ENCODE measurements around the gene ALS2.

The ALS2 gene

DNA sequence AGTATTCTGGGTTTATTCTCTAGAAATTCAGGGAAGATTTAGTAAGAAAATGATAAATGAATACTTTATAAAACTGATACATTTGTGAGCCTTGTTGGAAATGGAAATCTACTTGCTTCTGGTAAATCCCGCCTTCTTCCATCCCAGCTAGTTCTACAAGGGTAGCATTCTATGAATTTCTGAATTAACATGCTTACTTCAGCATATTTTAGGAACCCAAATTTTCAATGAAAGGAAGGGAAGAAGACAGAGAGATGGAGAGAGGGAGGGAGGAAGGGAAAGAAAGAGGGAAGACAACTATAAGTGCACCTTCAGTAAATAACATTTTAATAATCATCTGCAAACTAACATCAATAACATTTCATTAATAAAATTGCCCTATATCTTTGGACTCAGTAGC, 110.9 kb downstream of the ALS2 start:
- no peak for DNase-seq

DNA sequence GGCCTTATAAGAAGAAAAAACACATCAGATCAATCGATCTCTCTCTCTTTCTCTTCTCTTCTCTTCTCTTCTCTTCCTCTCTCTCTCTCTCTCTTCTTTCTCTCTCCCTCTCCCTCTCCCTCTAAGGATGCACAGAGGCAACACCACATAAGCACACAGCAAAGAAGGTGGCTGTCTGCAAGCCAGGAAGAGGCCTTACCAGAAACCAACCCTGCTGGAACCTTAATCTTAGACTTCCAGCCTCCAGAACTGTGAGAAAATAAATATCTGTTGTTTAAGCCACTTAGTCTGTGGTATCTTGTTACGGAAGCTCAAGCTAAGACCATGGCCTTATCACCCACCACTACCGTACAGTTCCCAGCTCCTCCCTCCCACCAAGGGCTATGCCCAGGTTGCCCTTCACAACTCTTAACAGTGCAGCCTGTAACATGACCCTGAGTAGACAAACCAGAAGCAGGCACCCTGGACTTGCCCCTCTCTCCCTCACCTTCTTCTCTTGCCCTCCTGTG, 112.3 kb downstream of the ALS2 start:
- no peak for DNase-seq

DNA sequence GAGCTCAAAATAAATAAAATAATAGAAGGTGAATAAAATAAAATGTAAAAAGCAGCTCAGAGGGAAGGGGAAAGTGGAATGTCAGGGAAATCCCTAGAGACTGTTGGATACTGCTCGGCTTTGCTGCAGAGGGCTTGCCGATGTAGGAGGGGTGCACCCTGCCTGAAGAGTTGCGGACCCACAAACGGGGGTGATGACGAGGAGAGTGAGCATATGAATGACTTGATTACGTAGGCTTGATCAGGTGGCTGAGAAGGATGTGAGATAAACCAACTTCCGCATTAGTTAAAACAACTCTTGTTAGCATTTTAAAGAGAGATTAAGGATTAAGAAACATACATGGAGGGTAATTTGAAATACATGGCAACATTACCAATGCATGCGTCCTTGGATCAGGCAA, 116.4 kb downstream of the ALS2 start:
- DNase-seq, result no peak

DNA sequence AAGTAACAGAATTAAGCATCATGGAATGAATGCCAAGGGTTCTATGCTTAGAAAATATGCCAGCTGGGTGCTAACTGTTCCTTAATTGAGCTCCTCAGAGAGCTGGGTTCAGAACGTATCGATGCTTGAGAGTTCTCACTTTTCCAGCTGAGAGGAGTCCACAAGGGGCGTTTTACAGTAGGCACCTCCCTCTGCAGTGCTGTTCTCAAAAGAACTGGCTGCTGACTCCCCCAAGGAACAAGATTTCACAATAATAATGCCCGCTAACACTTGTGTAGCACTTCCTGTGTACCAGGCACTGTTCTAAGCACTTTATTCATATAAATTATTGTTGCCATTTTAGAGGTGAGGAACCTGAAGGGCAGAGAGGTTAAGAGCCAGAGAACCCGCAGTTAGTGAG, 119.4 kb downstream of the ALS2 start:
- DNase-seq, result no peak

DNA sequence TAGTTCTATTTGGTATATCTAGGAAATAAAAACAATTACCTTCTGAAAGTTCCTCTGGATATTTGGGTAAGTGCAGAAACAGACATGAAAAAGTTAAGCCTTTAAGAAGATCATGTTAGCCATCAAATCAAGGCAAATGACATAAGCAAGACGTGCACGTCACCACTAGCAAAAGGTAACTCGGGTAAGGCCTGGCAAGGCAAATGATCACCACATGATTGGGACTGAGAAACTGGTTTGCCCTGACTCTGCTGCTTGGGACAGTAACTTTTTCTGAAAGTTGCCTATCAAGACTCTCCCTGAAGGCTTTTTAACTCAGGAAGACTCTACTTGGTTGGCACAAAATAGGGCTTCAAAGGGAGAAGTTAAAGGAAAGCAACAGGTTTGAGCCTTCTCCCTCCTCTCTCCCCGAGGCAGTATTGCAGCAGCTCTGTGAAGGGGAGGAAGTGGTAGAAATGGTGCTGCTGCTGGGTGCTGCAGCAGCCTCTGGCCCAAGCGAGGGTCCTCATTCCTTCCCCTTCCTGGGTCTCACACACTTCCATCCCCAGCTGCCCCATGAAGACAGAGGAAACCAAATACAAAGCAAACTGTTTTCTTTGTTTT, 120.3 kb downstream of the ALS2 start:
- DNase-seq, result no peak

DNA sequence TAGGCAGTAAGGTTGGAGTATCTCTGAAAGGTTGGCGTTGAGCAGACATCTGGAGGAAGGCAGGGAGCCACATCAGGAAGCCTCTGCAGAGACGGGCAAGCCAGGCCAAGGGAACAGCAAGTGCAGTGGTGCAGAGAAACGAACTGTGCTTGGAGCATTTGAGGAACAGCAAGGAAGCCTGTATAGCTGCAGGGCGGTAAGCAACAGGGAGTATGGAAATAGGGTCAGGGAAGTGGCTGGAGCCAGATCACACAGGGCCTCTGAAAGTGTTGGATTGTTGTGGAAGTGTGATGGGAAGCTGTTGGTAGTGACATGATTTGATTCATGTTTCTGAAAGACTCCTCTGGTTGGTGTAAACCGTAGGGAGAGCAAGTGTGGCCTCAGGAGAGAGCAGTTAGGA, 124.0 kb downstream of the ALS2 start:
- DNase-seq, result no peak

DNA sequence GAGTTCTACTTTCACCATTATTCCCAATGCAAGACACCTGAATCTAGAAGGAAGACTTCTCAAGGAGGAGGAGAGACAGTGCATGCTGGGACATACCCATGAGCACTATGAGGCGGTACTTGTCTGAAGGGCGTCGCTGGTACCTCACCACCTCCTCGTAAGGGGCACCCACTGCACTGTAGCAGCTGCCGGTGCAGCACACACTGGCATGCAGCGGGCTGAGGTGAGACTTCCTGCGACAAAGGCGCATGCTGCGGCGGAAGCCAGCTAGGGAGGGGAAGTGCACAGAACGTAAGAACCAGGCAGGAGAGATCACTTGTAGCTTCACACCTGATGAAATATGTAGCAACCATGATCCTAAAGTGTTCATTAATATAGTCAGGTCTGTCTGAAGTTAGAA, 124.6 kb downstream of the ALS2 start:
- no peak for DNase-seq

DNA sequence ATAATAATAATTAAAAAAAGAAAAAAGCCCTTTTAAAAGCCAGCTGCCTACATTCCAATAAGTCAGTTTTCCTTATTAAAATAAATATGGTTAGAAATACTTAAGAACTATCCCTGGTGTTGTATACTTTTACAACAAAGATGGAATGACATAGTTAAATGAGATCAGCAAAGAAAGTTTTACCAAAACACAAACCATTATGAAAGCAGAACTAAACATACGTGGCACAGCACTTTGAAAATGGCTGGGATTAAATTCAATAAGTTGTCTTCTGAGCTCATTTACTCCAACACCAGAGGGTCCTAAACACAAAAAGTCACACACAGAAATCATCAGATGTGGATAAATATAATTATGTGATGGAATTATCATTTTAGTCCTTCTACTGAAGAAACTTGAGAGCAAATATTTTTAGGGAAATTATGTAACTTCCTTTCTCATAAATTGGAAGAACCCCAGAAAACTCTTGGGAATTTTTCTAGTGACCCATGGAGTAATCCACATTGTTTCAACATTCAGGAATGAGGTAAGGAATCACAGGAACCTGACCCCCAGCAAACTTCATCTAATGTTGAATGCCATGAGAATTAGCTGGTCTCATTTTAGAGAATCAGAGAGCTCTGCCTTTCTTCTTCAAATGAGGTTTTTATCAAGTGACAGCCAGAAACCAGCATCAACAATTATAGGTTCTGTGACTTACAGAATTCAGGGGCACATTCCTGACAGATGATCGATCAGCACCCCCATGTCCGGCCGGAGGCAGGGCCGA, 125.9 kb downstream of the ALS2 start:
- no peak for DNase-seq

DNA sequence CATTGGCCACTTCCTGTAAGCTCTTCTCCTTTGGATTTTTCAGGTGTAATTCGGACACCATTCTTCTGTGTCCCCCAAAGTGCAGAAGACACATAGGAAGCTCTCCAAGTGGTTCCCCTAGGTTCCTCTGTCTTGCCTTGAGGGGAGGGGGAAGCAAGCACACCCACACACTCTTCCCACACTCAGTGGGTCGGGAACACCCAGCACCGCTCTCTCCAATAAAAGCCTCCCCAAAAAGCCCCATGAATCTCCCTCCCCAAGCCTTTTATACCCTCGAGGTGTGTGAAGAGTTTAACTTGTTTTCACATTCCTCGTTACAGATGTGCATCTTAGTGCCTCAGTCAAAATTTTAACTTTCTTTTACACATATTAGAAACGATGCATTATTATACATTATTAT, 127.5 kb downstream of the ALS2 start:
- no peak for DNase-seq
